ENCODE data around the gene COX7A2L. TPM values are rescaled to one million over a fixed set of nuclear protein-coding genes. Genes with fewer than 3 reads are reported as not detected.

Gene COX7A2L
- total RNA-seq, 4 donors from 2014 or later, result 98.7 to 129 (median 119) TPM

- H3K4me3 ChIP-seq (replicated peaks in 1 of 3), result no peak overlapping the region
- H3K36me3 ChIP-seq, result no peaks in the 10 kb centered on the region
- H3K9me3 ChIP-seq, result no peaks in the 10 kb centered on the region
- WGBS, 2 donors, result 97 to 100% methylated on average over 1 of the region's 1 CpG
- DNase-seq, result no peak
- no peak overlapping the region for H3K27ac ChIP-seq
- no peaks in the 10 kb centered on the region for H3K27me3 ChIP-seq
- intact Hi-C loops (cut with DNase I), result no loop called here
- TF ChIP-seq CTCF (IDR thresholded peaks at IDR 0.05), result no peak
- no peak for TF ChIP-seq POLR2A (IDR thresholded peaks at IDR 0.05)
- H3K4me1 ChIP-seq, result no peaks in the 10 kb centered on the region
Observed at GRCh38 chr2:42392191-42392590, 31.2 kb upstream of the COX7A2L start.

GRCh38 chr2:42390401-42390969 is 29.5 kb upstream of the COX7A2L start:
- Histone ChIP-seq H3K4me3 (replicated peaks in 1 of 3) (no peak overlapping the region), H3K4me1 (no peaks in the 10 kb centered on the region), H3K9me3 (no peaks in the 10 kb centered on the region), H3K27ac (no peak overlapping the region), H3K36me3 (no peaks in the 10 kb centered on the region), H3K27me3 (no peaks in the 10 kb centered on the region)
- intact Hi-C loops (cut with DNase I), result no loop called here
- WGBS, 2 donors, result 79 to 88% methylated on average over 5 of the region's 5 CpGs
- no peak for DNase-seq
- TF ChIP-seq CTCF (IDR thresholded peaks at IDR 0.05), result no peak
- no peak for TF ChIP-seq POLR2A (IDR thresholded peaks at IDR 0.05)

GRCh38 chr2:42386682-42387081 is 25.7 kb upstream of the COX7A2L start:
- intact Hi-C loops (cut with DNase I), result no loop called here
- 89 to 94% methylated on average over 5 of the region's 5 CpGs for WGBS, 2 donors

GRCh38 chr2:42385225-42385624 is 24.2 kb upstream of the COX7A2L start:
- TF ChIP-seq CTCF (IDR thresholded peaks at IDR 0.05) (no peak), POLR2A (IDR thresholded peaks at IDR 0.05) (no peak)
- no peak for DNase-seq
- 67 to 75% methylated on average over 7 of the region's 7 CpGs for WGBS, 2 donors

More at GRCh38 chr2:42386682-42387081, 25.7 kb upstream of the COX7A2L start:
- no peak overlapping the region for H3K27ac ChIP-seq
- H3K4me1 ChIP-seq, result no peaks in the 10 kb centered on the region
- H3K36me3 ChIP-seq, result no peaks in the 10 kb centered on the region
- no peak for DNase-seq
- H3K27me3 ChIP-seq, result no peaks in the 10 kb centered on the region
- TF ChIP-seq CTCF (IDR thresholded peaks at IDR 0.05) (peak in 2 of 6 experiments; percentile 12 to 15), POLR2A (IDR thresholded peaks at IDR 0.05) (no peak)
- no peak overlapping the region for H3K4me3 ChIP-seq (replicated peaks in 1 of 3)
- H3K9me3 ChIP-seq, result no peaks in the 10 kb centered on the region

GRCh38 chr2:42383855-42384530 is 23.0 kb upstream of the COX7A2L start:
- H3K4me3 ChIP-seq (replicated peaks in 1 of 3), result no peak overlapping the region
- intact Hi-C loops (cut with DNase I), result no loop called here
- 83 to 85% methylated on average over 11 of the region's 11 CpGs for WGBS, 2 donors
- no peaks in the 10 kb centered on the region for H3K36me3 ChIP-seq
- DNase-seq, result no peak
- TF ChIP-seq CTCF (IDR thresholded peaks at IDR 0.05), result no peak
- no peak for TF ChIP-seq POLR2A (IDR thresholded peaks at IDR 0.05)
- H3K27ac ChIP-seq, result no peak overlapping the region
- H3K4me1 ChIP-seq, result no peaks in the 10 kb centered on the region
- H3K9me3 ChIP-seq, result no peaks in the 10 kb centered on the region
- H3K27me3 ChIP-seq, result no peaks in the 10 kb centered on the region

More at GRCh38 chr2:42385225-42385624, 24.2 kb upstream of the COX7A2L start:
- Histone ChIP-seq H3K4me3 (replicated peaks in 1 of 3) (no peak overlapping the region), H3K36me3 (no peaks in the 10 kb centered on the region), H3K4me1 (no peaks in the 10 kb centered on the region), H3K9me3 (no peaks in the 10 kb centered on the region), H3K27me3 (no peaks in the 10 kb centered on the region), H3K27ac (no peak overlapping the region)
- intact Hi-C loops (cut with DNase I), result no loop called here
